ENCODE results near the gene TANC2. TPM values are rescaled to one million over a fixed set of nuclear protein-coding genes. Genes with fewer than 3 reads are reported as not detected.

The TANC2 gene
- total and polyA plus RNA-seq, 2 experiments from 2014 or later, result 13.7 to 16.1 TPM

DNA sequence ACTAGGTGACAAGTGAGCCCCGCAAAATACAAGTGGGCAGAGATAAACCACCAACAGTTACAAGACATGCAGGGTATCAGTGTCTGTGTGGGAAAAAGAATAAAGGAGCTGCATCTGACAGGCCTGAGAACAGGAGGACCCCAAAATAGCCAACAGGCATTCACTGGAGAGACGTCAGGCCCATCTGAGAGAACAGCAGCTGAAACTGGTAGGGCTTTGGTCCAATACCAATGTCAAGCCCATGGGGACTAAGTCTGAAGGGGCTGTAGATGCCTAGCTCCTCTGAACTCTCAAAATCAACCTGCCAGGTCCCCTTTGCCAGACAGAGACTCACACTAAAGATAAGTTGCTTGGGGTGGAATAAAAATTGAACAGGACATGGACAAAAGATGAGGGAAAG lies 30.5 kb upstream of the TANC2 start:
- Histone ChIP-seq H3F3A (ENCODE audit: insufficient read depth) (no peaks in the 10 kb centered on the region), H3K4me1 (ENCODE audit: insufficient read depth) (0 out of 2 replicates have a peak, but pooled peaks cover 3% of the 10 kb centered on the region), H3K9ac (no peak overlapping the region), H3K4me2 (ENCODE audit: unreplicated experiment) (no peak overlapping the region), H3K9me3 (ENCODE audit: low read depth) (no peaks in the 10 kb centered on the region), H3K79me2 (ENCODE audit: insufficient read depth) (no peaks in the 10 kb centered on the region), H3K36me3 (ENCODE audit: low read depth) (no peaks in the 10 kb centered on the region), H4K20me1 (ENCODE audit: insufficient read depth) (no peaks in the 10 kb centered on the region), H2AFZ (no peak overlapping the region), H3K27ac (no peak overlapping the region), H3K27me3 (replicated peaks; ENCODE audit: insufficient read depth) (no peaks in the 10 kb centered on the region), H3K9me2 (ENCODE audit: insufficient read depth) (no peaks in the 10 kb centered on the region), H3K4me3 (no peak overlapping the region)
- 96 to 97% methylated on average over 2 of the region's 2 CpGs for WGBS, 2 experiments (ENCODE audit: low coverage in 1 of 2, low lambda C conversion rate in 2 of 2, missing lambda C conversion rate in 2 of 2)
- no peak for TF ChIP-seq EZH2 (IDR thresholded peaks at IDR 0.05; ENCODE audit: insufficient read depth, poor library complexity, severe bottlenecking)
- TF ChIP-seq EZH2phosphoT487 (IDR thresholded peaks at IDR 0.05; ENCODE audit: insufficient read depth, low read depth), result no peak
- in situ Hi-C loops (cut with MboI), result no loop called here
- no peak for DNase-seq

DNA sequence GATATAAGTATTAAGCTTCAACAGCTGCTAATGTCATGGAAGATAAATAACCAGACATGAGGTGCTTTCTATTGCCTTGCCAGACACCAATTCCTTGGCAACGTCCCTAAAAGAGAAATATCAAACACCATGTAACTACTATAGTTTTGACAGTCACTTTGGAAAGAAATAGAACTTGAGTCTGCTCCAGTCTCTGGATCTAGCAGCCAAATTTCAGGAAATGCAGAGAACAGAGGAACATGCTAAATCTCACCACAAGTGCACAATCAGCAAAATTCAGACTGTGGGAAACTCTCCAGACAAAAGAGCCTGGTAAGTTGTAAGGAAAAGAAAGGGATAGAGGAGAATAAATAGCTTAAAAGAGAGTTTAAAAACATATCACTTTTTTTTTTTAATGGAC lies 28.4 kb upstream of the TANC2 start:
- H3K27ac ChIP-seq, result no peak overlapping the region
- no peak overlapping the region for H3K4me2 ChIP-seq (ENCODE audit: unreplicated experiment)
- H3K4me3 ChIP-seq, result no peak overlapping the region
- 50 to 64% methylated on average over 1 of the region's 1 CpG for WGBS, 2 experiments (ENCODE audit: low coverage in 1 of 2, low lambda C conversion rate in 2 of 2, missing lambda C conversion rate in 2 of 2)
- no peaks in the 10 kb centered on the region for H3K27me3 ChIP-seq (replicated peaks; ENCODE audit: insufficient read depth)
- H3K4me1 ChIP-seq (ENCODE audit: insufficient read depth), result no peaks in the 10 kb centered on the region
- in situ Hi-C loops (cut with MboI), result no loop called here
- peaks cover 8% of the 10 kb centered on the region for H3K9me3 ChIP-seq (ENCODE audit: low read depth)
- no peaks in the 10 kb centered on the region for H3F3A ChIP-seq (ENCODE audit: insufficient read depth)
- H3K36me3 ChIP-seq (ENCODE audit: low read depth), result no peaks in the 10 kb centered on the region
- H2AFZ ChIP-seq, result no peak overlapping the region
- no peak overlapping the region for H3K9ac ChIP-seq
- no peak for DNase-seq
- no peaks in the 10 kb centered on the region for H4K20me1 ChIP-seq (ENCODE audit: insufficient read depth)
- TF ChIP-seq EZH2phosphoT487 (IDR thresholded peaks at IDR 0.05; ENCODE audit: insufficient read depth, low read depth) (no peak), EZH2 (IDR thresholded peaks at IDR 0.05; ENCODE audit: insufficient read depth, poor library complexity, severe bottlenecking) (no peak)
- no peaks in the 10 kb centered on the region for H3K79me2 ChIP-seq (ENCODE audit: insufficient read depth)
- no peaks in the 10 kb centered on the region for H3K9me2 ChIP-seq (ENCODE audit: insufficient read depth)

DNA sequence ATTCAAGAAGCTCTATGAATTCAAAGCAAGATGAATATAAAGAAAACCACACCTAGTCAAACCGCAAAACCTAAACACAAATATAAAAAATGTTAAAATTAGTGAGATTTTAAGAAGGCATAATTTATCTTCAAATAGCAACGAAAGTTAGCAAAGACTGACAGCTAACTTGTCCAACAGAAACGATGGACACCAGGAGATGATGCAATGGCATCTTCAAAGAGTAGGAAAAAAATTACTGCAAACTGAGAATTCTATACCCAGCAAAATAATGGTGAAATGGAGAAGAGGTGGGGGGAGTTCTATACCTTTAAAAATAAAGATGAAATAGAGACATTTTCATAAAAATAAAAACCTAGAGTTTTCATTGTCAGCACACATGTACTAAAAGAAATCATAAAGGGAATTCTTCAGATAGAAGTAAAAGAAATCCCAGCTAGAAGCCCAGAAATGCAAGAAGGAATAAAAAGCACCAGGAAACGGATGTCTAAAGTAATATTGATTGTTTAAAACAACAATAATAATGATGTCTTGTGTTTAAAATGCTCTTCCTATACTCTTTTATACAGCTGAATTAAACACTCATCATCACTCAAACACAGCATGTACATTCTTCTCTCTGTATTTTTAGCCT lies 24.6 kb upstream of the TANC2 start:
- DNase-seq, result no peak
- Histone ChIP-seq H2AFZ (no peak overlapping the region), H4K20me1 (ENCODE audit: insufficient read depth) (no peaks in the 10 kb centered on the region), H3K27ac (no peak overlapping the region), H3K9ac (no peak overlapping the region), H3K4me1 (ENCODE audit: insufficient read depth) (no peaks in the 10 kb centered on the region), H3K4me3 (no peak overlapping the region), H3F3A (ENCODE audit: insufficient read depth) (no peaks in the 10 kb centered on the region), H3K79me2 (ENCODE audit: insufficient read depth) (no peaks in the 10 kb centered on the region), H3K9me3 (ENCODE audit: low read depth) (peaks cover 8% of the 10 kb centered on the region), H3K36me3 (ENCODE audit: low read depth) (no peaks in the 10 kb centered on the region), H3K4me2 (ENCODE audit: unreplicated experiment) (no peak overlapping the region), H3K9me2 (ENCODE audit: insufficient read depth) (no peaks in the 10 kb centered on the region), H3K27me3 (replicated peaks; ENCODE audit: insufficient read depth) (no peaks in the 10 kb centered on the region)
- 49 to 56% methylated on average over 4 of the region's 4 CpGs for WGBS, 2 experiments (ENCODE audit: low coverage in 1 of 2, low lambda C conversion rate in 2 of 2, missing lambda C conversion rate in 2 of 2)
- in situ Hi-C loops (cut with MboI), result no loop called here
- TF ChIP-seq EZH2 (IDR thresholded peaks at IDR 0.05; ENCODE audit: insufficient read depth, poor library complexity, severe bottlenecking) (no peak), EZH2phosphoT487 (IDR thresholded peaks at IDR 0.05; ENCODE audit: insufficient read depth, low read depth) (no peak)

DNA sequence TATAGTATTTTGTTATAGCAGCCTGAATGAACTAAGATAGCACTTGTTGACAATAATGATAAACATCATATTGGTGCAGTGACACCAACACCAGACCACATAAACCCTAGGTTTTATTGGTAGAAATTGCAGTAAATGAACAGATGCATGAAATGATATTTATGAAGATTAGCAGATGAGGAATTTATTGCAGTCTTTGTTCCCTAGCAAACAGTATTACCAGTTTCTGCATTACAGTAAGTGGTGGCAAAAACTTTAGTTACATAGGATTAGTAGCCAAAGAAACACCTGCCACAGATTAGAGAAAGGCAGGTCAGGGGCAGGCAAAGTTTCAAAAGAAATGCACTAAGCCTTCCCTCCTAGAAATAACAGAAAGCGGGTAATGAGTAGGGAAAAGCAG lies 17.7 kb upstream of the TANC2 start:
- H3K4me3 ChIP-seq, result no peak overlapping the region
- H3K9me2 ChIP-seq (ENCODE audit: insufficient read depth), result no peaks in the 10 kb centered on the region
- no peak for DNase-seq
- in situ Hi-C loops (cut with MboI), result no loop called here
- H3K4me2 ChIP-seq (ENCODE audit: unreplicated experiment), result no peak overlapping the region
- H3K4me1 ChIP-seq (ENCODE audit: insufficient read depth), result 0 out of 2 replicates have a peak, but pooled peaks cover 5% of the 10 kb centered on the region
- WGBS, 2 experiments (ENCODE audit: low coverage in 1 of 2, low lambda C conversion rate in 2 of 2, missing lambda C conversion rate in 2 of 2), result 100% methylated on average over 1 of the region's 1 CpG
- no peaks in the 10 kb centered on the region for H3K27me3 ChIP-seq (replicated peaks; ENCODE audit: insufficient read depth)
- H3F3A ChIP-seq (ENCODE audit: insufficient read depth), result no peaks in the 10 kb centered on the region
- TF ChIP-seq EZH2phosphoT487 (IDR thresholded peaks at IDR 0.05; ENCODE audit: insufficient read depth, low read depth) (no peak), EZH2 (IDR thresholded peaks at IDR 0.05; ENCODE audit: insufficient read depth, poor library complexity, severe bottlenecking) (no peak)
- no peaks in the 10 kb centered on the region for H3K36me3 ChIP-seq (ENCODE audit: low read depth)
- no peak overlapping the region for H2AFZ ChIP-seq
- H3K79me2 ChIP-seq (ENCODE audit: insufficient read depth), result no peaks in the 10 kb centered on the region
- H3K9ac ChIP-seq, result no peak overlapping the region
- no peak overlapping the region for H3K27ac ChIP-seq
- H3K9me3 ChIP-seq (ENCODE audit: low read depth), result no peaks in the 10 kb centered on the region
- H4K20me1 ChIP-seq (ENCODE audit: insufficient read depth), result no peaks in the 10 kb centered on the region

Measured in GM23248 (cell line).